Measurements from ENCODE around the gene METTL2B. TPM values are rescaled to one million over a fixed set of nuclear protein-coding genes. Genes with fewer than 3 reads are reported as not detected.
"Not testable (repeated sequence)": the region's sequence is repeated elsewhere in the genome, so short reads cannot be mapped to it uniquely, and the experiment has no call there.

METTL2B gene
- total and polyA plus RNA-seq, 2 of the 8 experiments (the other 6 are each of a cell fraction or from before 2014, with no cell fraction given), result 14.6 to 43.5 TPM

GRCh38 chr7:128507321-128507993, 30.9 kb downstream of the METTL2B start:
- DNase-seq (ENCODE audit: low read depth in 1 of 2, low spot score in 2 of 2); H3K4me3 ChIP-seq (ENCODE audit: extremely low read depth in 1 of 4, insufficient read depth in 2 of 4, low read depth in 3 of 4, low read length in 4 of 4); H3K4me1 ChIP-seq (replicated peaks in 1 of 4; ENCODE audit: control insufficient read depth in 3 of 4, insufficient read depth in 4 of 4, low read length in 3 of 4); H3K79me2 ChIP-seq (ENCODE audit: control insufficient read depth in 1 of 2, insufficient read depth in 2 of 2, low read length in 2 of 2); H2BK15ac ChIP-seq (ENCODE audit: low read length); H3K36me3 ChIP-seq (ENCODE audit: control insufficient read depth in 2 of 4, insufficient read depth in 4 of 4, low read length in 3 of 4); H3K23ac ChIP-seq (ENCODE audit: insufficient read length); H4K8ac ChIP-seq (ENCODE audit: extremely low read depth, insufficient read depth, low read length); CTCF ChIA-PET (ENCODE audit: partially characterized antibody); H3K18ac ChIP-seq (ENCODE audit: extremely low read depth, low read length); H2AFZ ChIP-seq (ENCODE audit: low read length); H2AK5ac ChIP-seq (ENCODE audit: low read depth, low read length); H3K4ac ChIP-seq (replicated peaks; ENCODE audit: insufficient read length, low read depth, low read length); H2BK120ac ChIP-seq (replicated peaks; ENCODE audit: low read depth, low read length); H2BK12ac ChIP-seq (ENCODE audit: low read depth, low read length); H3K14ac ChIP-seq (ENCODE audit: insufficient read length); H3K4me2 ChIP-seq (ENCODE audit: insufficient read depth in 1 of 2, low read depth in 2 of 2, low read length in 2 of 2); H3K23me2 ChIP-seq (ENCODE audit: low read depth, low read length); H4K91ac ChIP-seq (replicated peaks; ENCODE audit: insufficient read length, low read length); H3K56ac ChIP-seq (replicated peaks; ENCODE audit: insufficient read length, low read depth, low read length); H4K5ac ChIP-seq (ENCODE audit: insufficient read length, low read depth, low read length); H3K9ac ChIP-seq (replicated peaks in 1 of 4; ENCODE audit: extremely low read depth in 1 of 4, low read depth in 3 of 4, low read length in 3 of 4); H3K27me3 ChIP-seq (replicated peaks in 1 of 4; ENCODE audit: control insufficient read depth in 3 of 4, extremely low read depth in 1 of 4, insufficient read depth in 3 of 4, low read length in 3 of 4); FAIRE-seq; H4K20me1 ChIP-seq (replicated peaks in 1 of 2; ENCODE audit: control insufficient read depth in 1 of 2, insufficient read depth in 2 of 2, low read length in 2 of 2); H3K27ac ChIP-seq (ENCODE audit: low read depth, low read length); H3K9me3 ChIP-seq (ENCODE audit: insufficient read depth in 2 of 2, low read depth in 1 of 2, low read length in 1 of 2); H3K79me1 ChIP-seq (ENCODE audit: low read depth, low read length); H2BK20ac ChIP-seq (ENCODE audit: low read length); H2BK5ac ChIP-seq (ENCODE audit: low read depth, low read length): not testable (repeated sequence)
- POLR2A ChIA-PET (ENCODE audit: partially characterized antibody), result interaction anchor here (0.7 kb wide), 1 partner anchor 12 kb away, joined by 3 read pairs; no protein-coding TSS in a partner anchor
- WGBS, 2 experiments (ENCODE audit: extremely low coverage in 1 of 2, insufficient coverage in 1 of 2, insufficient read length in 1 of 2, insufficient replicate concordance in 2 of 2, low coverage in 1 of 2, low lambda C conversion rate in 2 of 2, missing lambda C conversion rate in 1 of 2), result 91% methylated on average over 5 of the region's 5 CpGs; no CpG with 5 or more reads in 1 of the 2 experiments

- H4K5ac ChIP-seq (ENCODE audit: insufficient read length, low read depth, low read length); H3K18ac ChIP-seq (ENCODE audit: extremely low read depth, low read length); H3K23ac ChIP-seq (ENCODE audit: insufficient read length); H2BK20ac ChIP-seq (ENCODE audit: low read length); H3K9ac ChIP-seq (replicated peaks in 1 of 4; ENCODE audit: extremely low read depth in 1 of 4, low read depth in 3 of 4, low read length in 3 of 4); H3K4me3 ChIP-seq (ENCODE audit: extremely low read depth in 1 of 4, insufficient read depth in 2 of 4, low read depth in 3 of 4, low read length in 4 of 4); H3K36me3 ChIP-seq (ENCODE audit: control insufficient read depth in 2 of 4, insufficient read depth in 4 of 4, low read length in 3 of 4); H2BK5ac ChIP-seq (ENCODE audit: low read depth, low read length); H3K23me2 ChIP-seq (ENCODE audit: low read depth, low read length); H3K79me1 ChIP-seq (ENCODE audit: low read depth, low read length); CTCF ChIA-PET (ENCODE audit: partially characterized antibody); H2BK12ac ChIP-seq (ENCODE audit: low read depth, low read length); H3K9me3 ChIP-seq (ENCODE audit: insufficient read depth in 2 of 2, low read depth in 1 of 2, low read length in 1 of 2); H4K20me1 ChIP-seq (replicated peaks in 1 of 2; ENCODE audit: control insufficient read depth in 1 of 2, insufficient read depth in 2 of 2, low read length in 2 of 2); H3K4ac ChIP-seq (replicated peaks; ENCODE audit: insufficient read length, low read depth, low read length); H3K14ac ChIP-seq (ENCODE audit: insufficient read length); FAIRE-seq; H4K91ac ChIP-seq (replicated peaks; ENCODE audit: insufficient read length, low read length); H3K27ac ChIP-seq (ENCODE audit: low read depth, low read length); H3K56ac ChIP-seq (replicated peaks; ENCODE audit: insufficient read length, low read depth, low read length); H2BK120ac ChIP-seq (replicated peaks; ENCODE audit: low read depth, low read length); H2AFZ ChIP-seq (ENCODE audit: low read length); H3K79me2 ChIP-seq (ENCODE audit: control insufficient read depth in 1 of 2, insufficient read depth in 2 of 2, low read length in 2 of 2); H2AK5ac ChIP-seq (ENCODE audit: low read depth, low read length); H2BK15ac ChIP-seq (ENCODE audit: low read length); POLR2A ChIA-PET (ENCODE audit: partially characterized antibody); DNase-seq (ENCODE audit: low read depth in 1 of 2, low spot score in 2 of 2); H3K4me1 ChIP-seq (replicated peaks in 1 of 4; ENCODE audit: control insufficient read depth in 3 of 4, insufficient read depth in 4 of 4, low read length in 3 of 4); H4K8ac ChIP-seq (ENCODE audit: extremely low read depth, insufficient read depth, low read length); H3K4me2 ChIP-seq (ENCODE audit: insufficient read depth in 1 of 2, low read depth in 2 of 2, low read length in 2 of 2); H3K27me3 ChIP-seq (replicated peaks in 1 of 4; ENCODE audit: control insufficient read depth in 3 of 4, extremely low read depth in 1 of 4, insufficient read depth in 3 of 4, low read length in 3 of 4): not testable (repeated sequence)
- 88% methylated on average over 11 of the region's 11 CpGs; no CpG with 5 or more reads in 1 of the 2 experiments for WGBS, 2 experiments (ENCODE audit: extremely low coverage in 1 of 2, insufficient coverage in 1 of 2, insufficient read length in 1 of 2, insufficient replicate concordance in 2 of 2, low coverage in 1 of 2, low lambda C conversion rate in 2 of 2, missing lambda C conversion rate in 1 of 2)
These were observed 35.1 kb downstream of the METTL2B start for GRCh38 chr7:128511692-128512091.
